HepG2 (cell line): ENCODE measurements around the gene NEK5. TPM values are rescaled to one million over a fixed set of nuclear protein-coding genes. Genes with fewer than 3 reads are reported as not detected.

Source experiments
- ATF7-NPFF ChIP-seq: sonication (generic); formaldehyde crosslinking; IDR thresholded peaks from 2 replicates; pipeline ENCODE4 v1.8.1; 2023; ENCODE audit warnings: mild to moderate bottlenecking, low read depth, missing genetic modification reagents, moderate library complexity
- ELF4 ChIP-seq: sonication (generic); formaldehyde crosslinking; IDR thresholded peaks from 2 replicates; pipeline ENCODE4 v1.5.0; 2020; ENCODE audit warnings: missing genetic modification reagents, mild to moderate bottlenecking, moderate library complexity, borderline replicate concordance
- HDAC1 ChIP-seq: sonication (generic); formaldehyde crosslinking; IDR thresholded peaks from 2 replicates; pipeline ENCODE4 v1.5.1; 2020; ENCODE audit warnings: mild to moderate bottlenecking, missing genetic modification reagents
- KAT8 ChIP-seq: IDR thresholded peaks from 2 replicates; pipeline ENCODE4 v1.6.1; 2016; ENCODE audit warnings: missing genetic modification reagents, missing compliant biosample characterization
- LCORL ChIP-seq, 2 experiments: fragments of 450-650 bp in 1 of 2; sonication (generic) in 1 of 2; formaldehyde crosslinking in 1 of 2; IDR thresholded peaks; 2 replicates each; pipeline versions ENCODE4 v1.5.0 to v1.6.1; 2017 to 2020; ENCODE audit warnings: antibody characterized with exemption in 1 of 2, missing genetic modification reagents in 1 of 2
- MED1 ChIP-seq: sonication (generic); formaldehyde crosslinking; IDR thresholded peaks from 2 replicates; pipeline ENCODE4 v1.4.0; 2020; ENCODE audit warnings: missing genetic modification reagents
- POLR2A ChIP-seq, 2 experiments: IDR thresholded peaks; 2 replicates each; pipeline ENCODE4 v1.6.1; 2011; ENCODE audit warnings: low read depth in 2 of 2, low read length in 2 of 2, mild to moderate bottlenecking in 1 of 2, moderate library complexity in 1 of 2; ENCODE audit not compliant: insufficient read depth in 1 of 2
- POLR2AphosphoS2 ChIP-seq: IDR thresholded peaks from 2 replicates; pipeline ENCODE4 v1.6.1; 2011; ENCODE audit warnings: low read depth, low read length, improper control_type of control experiment
- PRPF4 ChIP-seq: fragments of 200-400 bp; formaldehyde crosslinking; IDR thresholded peaks from 2 replicates; pipeline ENCODE4 v1.6.1; 2016; ENCODE audit warnings: low read length, low read depth; ENCODE audit not compliant: poor library complexity, severe bottlenecking
- STAT5B ChIP-seq: sonication (generic); formaldehyde crosslinking; IDR thresholded peaks from 2 replicates; pipeline ENCODE4 v1.4.0; 2020; ENCODE audit warnings: missing genetic modification reagents
- TBL1XR1 ChIP-seq: fragments of 150-350 bp; IDR thresholded peaks from 2 replicates; pipeline ENCODE4 v1.6.1; 2014; ENCODE audit warnings: borderline replicate concordance, low read length; ENCODE audit not compliant: partially characterized antibody
- TBP ChIP-seq: sonication (generic); formaldehyde crosslinking; IDR thresholded peaks from 2 replicates; pipeline ENCODE4 v1.5.0; 2020; ENCODE audit warnings: missing genetic modification reagents
- TEAD2 ChIP-seq: sonication (generic); formaldehyde crosslinking; IDR thresholded peaks from 2 replicates; pipeline ENCODE4 v1.9.0; 2021; ENCODE audit warnings: missing genetic modification reagents
- TP53 ChIP-seq: sonication (generic); formaldehyde crosslinking; conservative IDR thresholded peaks from 2 replicates; pipeline ENCODE4 v1.4.0; 2020; ENCODE audit warnings: missing genetic modification reagents
- ZNF333 ChIP-seq: sonication (generic); formaldehyde crosslinking; IDR thresholded peaks from 2 replicates; pipeline ENCODE4 v1.4.0; 2020; ENCODE audit warnings: mild to moderate bottlenecking, missing genetic modification reagents, borderline replicate concordance
- ZNF335 ChIP-seq: sonication (generic); formaldehyde crosslinking; IDR thresholded peaks from 2 replicates; pipeline ENCODE4 v1.4.0; 2020; ENCODE audit warnings: missing genetic modification reagents
- ZNF343 ChIP-seq: sonication (generic); formaldehyde crosslinking; IDR thresholded peaks from 2 replicates; pipeline ENCODE4 v1.4.0; 2020; ENCODE audit warnings: mild to moderate bottlenecking, missing genetic modification reagents
- ZNF556 ChIP-seq: sonication (generic); formaldehyde crosslinking; IDR thresholded peaks from 2 replicates; pipeline ENCODE4 v1.4.0; 2020; ENCODE audit warnings: mild to moderate bottlenecking, missing genetic modification reagents, borderline replicate concordance
- polyA plus RNA-seq, 8 experiments: library from polyadenylated mRNA; depleted of rRNA in 3 of 8; stranded (reverse) in 7 of 8; unstranded in 1 of 8; fragments of >200 nt; fragmentation: Illumina TruSeq in 4 of 8; extraction: Trizol in 4 of 8; gene quantifications; 2 replicates each; pipeline versions ENCODE4 v1.2.1 to v1.2.3, GENCODE V29; 2011 to 2016; ENCODE audit warnings: low read depth in 4 of 8, missing spikeins in 1 of 8, mixed read lengths in 1 of 8; ENCODE audit not compliant: insufficient read depth in 1 of 8
- total RNA-seq, 5 experiments: library from RNA; depleted of rRNA; stranded (reverse); fragments of >200 nt; fragmentation: Illumina TruSeq; extraction: Trizol; gene quantifications; 2 replicates each; pipeline ENCODE4 v1.2.3, GENCODE V29; 2016; ENCODE audit warnings: low read depth in 1 of 5
- TF ChIP-seq, protein P1 (sequence below): sonication (generic); formaldehyde crosslinking; IDR thresholded peaks from 2 replicates; pipeline ENCODE4 v1.8.0; 2022; ENCODE audit warnings: mild to moderate bottlenecking, missing genetic modification reagents, borderline replicate concordance
- TF ChIP-seq, protein P2 (sequence below): fragments of 450-650 bp; IDR thresholded peaks from 2 replicates; pipeline ENCODE4 v1.6.1; 2017
- TF ChIP-seq, protein P3 (sequence below): fragments of 450-650 bp; IDR thresholded peaks from 2 replicates; pipeline ENCODE4 v1.6.1; 2017; ENCODE audit warnings: mild to moderate bottlenecking
- TF ChIP-seq, protein P4 (sequence below): sonication (generic); formaldehyde crosslinking; IDR thresholded peaks from 2 replicates; pipeline ENCODE4 v1.5.0; 2020; ENCODE audit warnings: missing genetic modification reagents

The NEK5 gene
- total and polyA plus RNA-seq, 2 of the 13 experiments (the other 11 are each of a cell fraction or from before 2014, with no cell fraction given) = 0.12 to 0.22 TPM

DNA sequence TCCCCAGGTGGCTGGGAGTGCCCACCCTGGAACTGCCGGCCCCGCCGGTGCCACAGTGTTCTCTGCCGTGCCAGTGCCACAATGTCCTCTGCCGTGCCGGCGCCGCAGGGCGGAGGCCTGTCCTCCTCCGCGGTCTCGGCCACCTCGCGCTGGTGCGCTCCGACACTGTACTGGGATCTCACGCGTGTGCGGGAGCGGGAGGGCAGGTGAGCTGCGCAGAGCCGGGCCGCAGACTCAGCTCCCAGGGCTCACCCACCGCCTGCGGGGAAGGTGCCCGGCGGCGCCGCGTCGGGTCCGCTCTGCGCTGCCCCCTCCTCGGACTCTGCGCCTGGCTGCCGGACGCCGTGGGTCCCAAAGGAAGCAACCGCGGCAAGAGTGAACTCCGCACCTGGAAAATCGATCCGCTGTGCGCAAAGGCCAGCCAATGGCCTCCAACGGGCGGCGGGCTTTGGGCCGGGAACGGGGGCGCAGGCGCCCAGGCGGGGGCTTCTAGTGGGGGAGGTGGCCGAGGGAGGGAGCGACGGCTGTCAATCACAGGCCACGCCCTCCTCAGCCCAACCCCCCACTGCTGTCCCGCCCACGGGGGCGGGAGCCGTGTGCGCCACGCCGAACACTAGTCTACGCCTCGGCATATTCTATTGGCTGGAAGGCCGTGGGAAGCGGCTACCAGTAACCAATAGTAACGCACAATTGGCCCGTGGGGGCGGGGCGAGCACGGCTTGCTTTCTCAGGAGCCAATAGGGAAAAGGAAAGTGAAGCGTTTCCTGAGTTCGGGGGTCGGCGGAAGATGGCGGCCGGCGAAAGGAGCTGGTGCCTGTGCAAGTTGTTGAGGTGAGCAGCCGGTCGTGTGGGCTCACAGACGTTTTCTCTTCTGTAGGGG lies 117.0 kb downstream of the NEK5 start, which contains the start of gene ALG11 (continued):
- no peak for TF ChIP-seq PRPF4
- TF ChIP-seq, protein P1, sequence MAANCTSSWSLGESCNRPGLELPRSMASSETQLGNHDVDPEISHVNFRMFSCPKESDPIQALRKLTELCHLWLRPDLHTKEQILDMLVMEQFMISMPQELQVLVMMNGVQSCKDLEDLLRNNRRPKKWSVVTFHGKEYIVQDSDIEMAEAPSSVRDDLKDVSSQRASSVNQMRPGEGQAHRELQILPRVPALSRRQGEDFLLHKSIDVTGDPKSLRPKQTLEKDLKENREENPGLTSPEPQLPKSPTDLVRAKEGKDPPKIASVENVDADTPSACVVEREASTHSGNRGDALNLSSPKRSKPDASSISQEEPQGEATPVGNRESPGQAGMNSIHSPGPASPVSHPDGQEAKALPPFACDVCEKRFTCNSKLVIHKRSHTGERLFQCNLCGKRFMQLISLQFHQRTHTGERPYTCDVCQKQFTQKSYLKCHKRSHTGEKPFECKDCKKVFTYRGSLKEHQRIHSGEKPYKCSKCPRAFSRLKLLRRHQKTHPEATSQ (CRISPR knock-in tag) = peak; percentile 96; the same call in 1 of the 2 replicates
- peak; percentile 89 for TF ChIP-seq KAT8 (CRISPR knock-in tag)
- TF ChIP-seq, protein P2, sequence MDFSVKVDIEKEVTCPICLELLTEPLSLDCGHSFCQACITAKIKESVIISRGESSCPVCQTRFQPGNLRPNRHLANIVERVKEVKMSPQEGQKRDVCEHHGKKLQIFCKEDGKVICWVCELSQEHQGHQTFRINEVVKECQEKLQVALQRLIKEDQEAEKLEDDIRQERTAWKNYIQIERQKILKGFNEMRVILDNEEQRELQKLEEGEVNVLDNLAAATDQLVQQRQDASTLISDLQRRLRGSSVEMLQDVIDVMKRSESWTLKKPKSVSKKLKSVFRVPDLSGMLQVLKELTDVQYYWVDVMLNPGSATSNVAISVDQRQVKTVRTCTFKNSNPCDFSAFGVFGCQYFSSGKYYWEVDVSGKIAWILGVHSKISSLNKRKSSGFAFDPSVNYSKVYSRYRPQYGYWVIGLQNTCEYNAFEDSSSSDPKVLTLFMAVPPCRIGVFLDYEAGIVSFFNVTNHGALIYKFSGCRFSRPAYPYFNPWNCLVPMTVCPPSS = no peak
- no peak for TF ChIP-seq POLR2AphosphoS2
- TF ChIP-seq, protein P3, sequence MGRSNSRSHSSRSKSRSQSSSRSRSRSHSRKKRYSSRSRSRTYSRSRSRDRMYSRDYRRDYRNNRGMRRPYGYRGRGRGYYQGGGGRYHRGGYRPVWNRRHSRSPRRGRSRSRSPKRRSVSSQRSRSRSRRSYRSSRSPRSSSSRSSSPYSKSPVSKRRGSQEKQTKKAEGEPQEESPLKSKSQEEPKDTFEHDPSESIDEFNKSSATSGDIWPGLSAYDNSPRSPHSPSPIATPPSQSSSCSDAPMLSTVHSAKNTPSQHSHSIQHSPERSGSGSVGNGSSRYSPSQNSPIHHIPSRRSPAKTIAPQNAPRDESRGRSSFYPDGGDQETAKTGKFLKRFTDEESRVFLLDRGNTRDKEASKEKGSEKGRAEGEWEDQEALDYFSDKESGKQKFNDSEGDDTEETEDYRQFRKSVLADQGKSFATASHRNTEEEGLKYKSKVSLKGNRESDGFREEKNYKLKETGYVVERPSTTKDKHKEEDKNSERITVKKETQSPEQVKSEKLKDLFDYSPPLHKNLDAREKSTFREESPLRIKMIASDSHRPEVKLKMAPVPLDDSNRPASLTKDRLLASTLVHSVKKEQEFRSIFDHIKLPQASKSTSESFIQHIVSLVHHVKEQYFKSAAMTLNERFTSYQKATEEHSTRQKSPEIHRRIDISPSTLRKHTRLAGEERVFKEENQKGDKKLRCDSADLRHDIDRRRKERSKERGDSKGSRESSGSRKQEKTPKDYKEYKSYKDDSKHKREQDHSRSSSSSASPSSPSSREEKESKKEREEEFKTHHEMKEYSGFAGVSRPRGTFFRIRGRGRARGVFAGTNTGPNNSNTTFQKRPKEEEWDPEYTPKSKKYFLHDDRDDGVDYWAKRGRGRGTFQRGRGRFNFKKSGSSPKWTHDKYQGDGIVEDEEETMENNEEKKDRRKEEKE = no peak
- peak; percentile 30; the same call in 1 of the 2 replicates for TF ChIP-seq ELF4 (CRISPR knock-in tag)
- TF ChIP-seq ZNF333 (CRISPR knock-in tag) = 0 out of 2 replicates have a peak, but pooled peaks have one; percentile 52
- no peak for TF ChIP-seq LCORL (IDR thresholded peaks at IDR 0.05)
- peak; percentile 98 for TF ChIP-seq LCORL (CRISPR knock-in tag; IDR thresholded peaks at IDR 0.05)
- TF ChIP-seq TP53 (CRISPR knock-in tag) = no peak
- peak; percentile 57 for TF ChIP-seq TBL1XR1
- peak; percentile 92 for TF ChIP-seq MED1
- no peak for TF ChIP-seq TBP (CRISPR knock-in tag)
- TF ChIP-seq ZNF343 = peak; percentile 94; the same call in 1 of the 2 replicates
- peak; percentile 97 for TF ChIP-seq HDAC1 (CRISPR knock-in tag)
- TF ChIP-seq TEAD2 (CRISPR knock-in tag) = no peak
- peak; percentile 15; the same call in 1 of the 2 replicates for TF ChIP-seq STAT5B (CRISPR knock-in tag)
- TF ChIP-seq ZNF335 = peak; percentile 81
- TF ChIP-seq ATF7-NPFF (CRISPR knock-in tag) = peak; percentile 98
- TF ChIP-seq ZNF556 = peak; percentile 95
- peak; percentile 90 to 98 for TF ChIP-seq POLR2A (IDR thresholded peaks at IDR 0.05; ENCODE audit: insufficient read depth in 1 of 2, low read depth in 2 of 2, low read length in 2 of 2)
- TF ChIP-seq, protein P4, sequence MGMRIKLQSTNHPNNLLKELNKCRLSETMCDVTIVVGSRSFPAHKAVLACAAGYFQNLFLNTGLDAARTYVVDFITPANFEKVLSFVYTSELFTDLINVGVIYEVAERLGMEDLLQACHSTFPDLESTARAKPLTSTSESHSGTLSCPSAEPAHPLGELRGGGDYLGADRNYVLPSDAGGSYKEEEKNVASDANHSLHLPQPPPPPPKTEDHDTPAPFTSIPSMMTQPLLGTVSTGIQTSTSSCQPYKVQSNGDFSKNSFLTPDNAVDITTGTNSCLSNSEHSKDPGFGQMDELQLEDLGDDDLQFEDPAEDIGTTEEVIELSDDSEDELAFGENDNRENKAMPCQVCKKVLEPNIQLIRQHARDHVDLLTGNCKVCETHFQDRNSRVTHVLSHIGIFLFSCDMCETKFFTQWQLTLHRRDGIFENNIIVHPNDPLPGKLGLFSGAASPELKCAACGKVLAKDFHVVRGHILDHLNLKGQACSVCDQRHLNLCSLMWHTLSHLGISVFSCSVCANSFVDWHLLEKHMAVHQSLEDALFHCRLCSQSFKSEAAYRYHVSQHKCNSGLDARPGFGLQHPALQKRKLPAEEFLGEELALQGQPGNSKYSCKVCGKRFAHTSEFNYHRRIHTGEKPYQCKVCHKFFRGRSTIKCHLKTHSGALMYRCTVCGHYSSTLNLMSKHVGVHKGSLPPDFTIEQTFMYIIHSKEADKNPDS (CRISPR knock-in tag) = no peak; the same call in 1 of the 2 replicates
